Stimulated activated CD8-positive, alpha-beta memory T cell treated with anti-CD3 and anti-CD28 coated beads, Interleukin-12 subunit alpha, Interleukin-12 subunit beta, amount 100 ng/mL, for 24 hours (primary cell): Measurements from ENCODE around the gene PLEKHA1.
A peak's percentile ranks its signal among the peaks of the same experiment; 100 is the strongest.

Source experiments
- DNase-seq: peaks from one replicate; pipeline ENCODE4 v3.0.0-alpha.2; 2020; ENCODE audit errors: extremely low read depth

Gene PLEKHA1

DNA sequence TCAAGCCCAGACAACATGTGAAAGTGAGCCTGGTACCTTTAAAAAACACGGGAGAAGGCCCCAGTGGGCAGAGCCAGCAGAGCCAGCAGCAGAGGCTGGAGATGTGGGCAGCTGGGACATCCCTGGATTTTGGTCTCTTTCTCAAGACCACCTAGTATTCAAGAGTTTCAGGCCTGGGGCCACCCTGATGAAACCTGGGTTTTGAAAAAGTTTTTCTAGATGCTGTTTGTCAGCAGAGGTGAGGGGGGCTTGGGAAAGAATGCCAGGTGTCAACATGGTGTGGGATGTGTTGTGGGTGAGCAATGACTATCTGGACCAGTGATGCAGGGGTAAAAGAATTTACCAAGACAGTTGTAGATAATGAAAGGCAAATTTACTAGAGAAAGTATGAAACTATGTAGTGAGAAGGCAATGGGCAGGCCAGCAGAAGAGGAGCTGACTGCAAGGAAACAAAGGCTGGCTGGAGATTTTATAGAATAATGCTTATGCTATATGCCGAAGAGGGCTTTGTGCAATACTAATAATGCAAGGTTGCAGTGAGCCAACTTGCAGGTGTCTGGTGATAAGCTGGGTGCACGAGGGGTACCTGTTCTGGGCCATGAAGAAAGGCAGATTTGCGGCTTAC lies 28.1 kb upstream of the PLEKHA1 start:
- no peak for DNase-seq

DNA sequence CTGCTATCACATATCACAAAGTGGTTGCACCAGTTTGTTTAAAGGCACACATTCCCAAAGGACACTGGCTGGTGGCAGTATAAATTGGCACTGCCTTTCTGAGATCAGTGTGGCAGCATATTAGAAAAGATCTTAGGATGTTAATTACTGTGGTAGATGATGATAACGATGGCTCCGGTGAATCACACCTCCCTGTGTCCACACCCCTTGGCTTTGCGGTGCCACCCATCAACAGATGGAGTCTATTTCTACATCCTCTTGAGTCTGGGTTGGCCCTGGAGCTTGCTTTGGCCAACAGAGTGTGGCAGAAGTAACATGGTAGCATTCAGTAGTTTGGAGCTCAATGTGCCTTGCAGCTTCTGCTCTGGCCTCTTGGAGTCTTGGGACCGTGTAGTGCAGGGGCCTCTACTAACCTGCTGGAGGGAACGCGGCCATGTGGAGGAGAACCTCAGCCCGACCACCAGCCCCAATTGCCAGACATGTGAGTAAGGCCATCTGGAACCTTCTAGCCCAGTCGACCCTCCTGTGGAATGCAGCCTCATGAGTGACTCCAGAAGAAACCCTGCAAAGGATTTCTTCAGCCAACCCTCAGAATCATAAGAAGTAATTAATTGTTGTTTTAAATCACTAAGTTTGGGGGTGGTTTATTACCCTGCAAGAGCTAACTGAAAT lies 27.2 kb upstream of the PLEKHA1 start:
- DNase-seq: no peak

DNA sequence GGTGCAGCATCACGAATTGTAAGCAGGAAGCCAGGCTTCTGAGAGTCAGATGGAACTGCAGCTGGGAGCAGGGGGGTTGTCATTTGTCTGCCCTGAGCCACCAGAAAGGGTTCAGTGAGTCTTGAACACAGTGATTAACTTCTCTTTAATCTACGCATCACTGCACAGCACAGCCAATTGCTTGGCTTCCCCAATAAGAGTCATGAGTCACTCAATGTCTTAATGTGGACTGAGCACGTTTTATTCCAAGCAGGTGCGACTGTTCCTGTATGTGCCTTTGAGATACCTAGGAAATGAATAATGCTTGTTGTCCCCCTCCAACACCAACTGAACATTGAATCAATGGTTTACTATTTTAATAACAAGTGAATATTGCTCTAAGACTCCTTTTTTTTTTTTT lies 26.0 kb upstream of the PLEKHA1 start:
- DNase-seq: no peak

DNA sequence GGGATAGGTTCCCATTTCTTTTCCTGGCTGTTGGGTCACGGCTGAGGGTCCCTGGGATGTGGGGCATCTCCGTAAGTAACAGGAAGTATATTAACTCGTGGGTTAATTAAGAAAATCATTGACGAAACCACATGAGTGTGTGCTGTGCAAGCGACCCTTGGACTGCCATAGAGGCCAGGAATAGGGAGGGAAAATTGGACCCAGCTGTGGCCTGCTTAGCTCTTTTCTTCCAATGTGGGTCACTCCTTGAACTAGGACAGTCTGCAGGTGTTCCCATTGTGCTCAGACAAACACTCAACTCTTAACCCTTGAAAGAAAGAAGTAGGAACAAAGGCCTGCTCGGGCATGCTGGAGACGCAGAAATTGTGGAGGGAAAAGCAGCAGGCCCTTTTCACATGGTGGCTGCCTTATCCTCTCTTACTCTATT lies 25.6 kb upstream of the PLEKHA1 start:
- no peak for DNase-seq

DNA sequence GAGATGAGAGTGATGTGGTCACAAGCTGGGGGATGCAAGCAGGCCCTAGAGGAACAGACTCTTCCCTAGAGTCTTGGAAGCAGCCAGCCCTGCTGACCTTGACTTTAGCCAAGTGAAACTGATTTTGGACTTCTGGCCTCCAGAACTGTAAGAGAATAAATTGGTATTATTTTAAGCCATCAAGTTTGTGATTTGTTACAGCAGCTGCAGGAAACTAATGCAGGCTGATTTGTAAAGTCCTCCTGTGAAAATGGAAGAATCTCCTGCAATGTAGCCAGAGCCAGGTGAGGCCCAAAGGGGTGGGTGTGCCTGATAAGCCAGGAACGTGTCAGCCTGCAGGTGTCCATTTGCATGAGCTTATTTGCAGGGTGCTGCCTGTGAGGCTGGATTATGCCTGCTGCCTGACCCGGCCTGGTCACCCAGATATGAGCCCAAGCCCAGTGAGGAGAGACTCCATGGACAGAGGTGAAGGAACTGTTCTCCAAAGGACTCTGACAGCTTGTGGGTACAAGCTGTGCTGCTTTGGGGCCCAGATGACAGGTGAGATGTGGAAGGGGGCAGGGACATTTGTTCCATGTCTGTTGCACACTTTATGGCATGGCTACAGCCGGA lies 24.6 kb upstream of the PLEKHA1 start:
- DNase-seq: no peak

DNA sequence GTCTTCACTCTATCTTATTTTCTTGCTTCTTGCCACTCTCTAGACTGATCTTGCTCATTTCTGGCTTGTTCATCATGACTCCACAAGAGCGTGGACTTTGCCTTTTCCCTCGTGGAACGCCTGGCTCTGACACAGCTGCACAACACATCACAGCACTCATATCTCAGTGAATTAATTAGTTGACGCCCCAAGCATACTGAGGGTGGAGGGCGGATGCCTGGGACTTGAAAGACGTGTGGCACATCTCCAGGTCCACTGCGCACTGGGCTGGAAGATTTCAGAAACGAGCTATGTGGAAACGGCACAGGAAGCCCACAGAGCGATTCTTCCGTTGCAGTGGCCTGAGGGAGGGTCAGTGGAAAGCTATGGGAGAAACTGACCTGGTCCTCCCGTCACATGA lies 23.6 kb upstream of the PLEKHA1 start:
- DNase-seq: no peak

DNA sequence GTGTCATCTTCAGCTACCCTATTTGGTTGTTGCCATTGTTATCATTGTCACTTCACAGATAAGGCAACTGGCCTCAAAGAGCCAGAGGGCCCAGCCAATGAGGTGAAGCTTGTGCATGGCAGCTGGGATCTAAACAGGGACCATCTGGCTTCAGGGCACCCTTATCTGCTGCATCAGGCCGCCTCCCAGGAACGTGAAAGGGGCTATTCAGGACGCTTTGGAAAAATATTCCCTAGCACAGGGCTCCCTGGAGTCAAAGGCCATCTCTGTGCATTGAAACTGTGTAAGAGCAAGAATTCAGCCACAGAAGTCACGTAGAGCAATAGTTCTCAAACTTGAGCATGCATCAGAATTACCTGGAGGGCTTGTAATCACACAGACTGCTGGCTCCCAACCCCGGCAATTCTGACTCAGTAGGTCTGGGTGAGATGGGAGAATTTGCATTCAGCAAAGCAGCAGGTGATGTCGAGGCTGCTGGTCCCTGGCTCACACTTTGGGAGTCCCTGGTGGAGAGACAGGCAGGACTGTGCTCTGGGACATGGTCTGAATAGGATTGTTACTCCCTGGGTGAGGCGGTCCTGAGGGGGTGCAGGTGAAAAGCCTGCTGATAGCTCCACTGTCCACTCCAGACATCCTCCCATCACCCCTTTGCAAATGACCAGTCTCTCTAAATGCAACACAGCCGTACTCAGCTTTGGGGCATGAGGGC lies 21.5 kb upstream of the PLEKHA1 start:
- DNase-seq: no peak

DNA sequence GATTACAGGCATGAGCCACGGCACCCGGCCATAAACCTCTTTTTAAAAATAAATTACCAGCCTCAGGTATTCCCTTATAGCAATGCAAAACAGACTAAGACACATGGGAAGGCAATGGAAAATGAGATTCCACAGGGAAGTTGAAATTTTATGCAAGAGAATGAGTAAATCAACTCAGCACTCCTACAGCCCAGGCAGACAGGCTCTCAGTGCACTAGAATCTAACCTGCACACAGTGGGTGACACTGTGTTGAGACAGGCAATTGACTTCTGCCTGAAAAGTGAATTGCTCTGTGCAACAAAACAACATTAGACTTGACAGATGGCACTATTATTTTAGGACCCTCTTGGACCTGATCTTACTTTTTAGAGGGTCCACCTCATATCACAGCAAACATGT lies 20.1 kb upstream of the PLEKHA1 start:
- DNase-seq: no peak

DNA sequence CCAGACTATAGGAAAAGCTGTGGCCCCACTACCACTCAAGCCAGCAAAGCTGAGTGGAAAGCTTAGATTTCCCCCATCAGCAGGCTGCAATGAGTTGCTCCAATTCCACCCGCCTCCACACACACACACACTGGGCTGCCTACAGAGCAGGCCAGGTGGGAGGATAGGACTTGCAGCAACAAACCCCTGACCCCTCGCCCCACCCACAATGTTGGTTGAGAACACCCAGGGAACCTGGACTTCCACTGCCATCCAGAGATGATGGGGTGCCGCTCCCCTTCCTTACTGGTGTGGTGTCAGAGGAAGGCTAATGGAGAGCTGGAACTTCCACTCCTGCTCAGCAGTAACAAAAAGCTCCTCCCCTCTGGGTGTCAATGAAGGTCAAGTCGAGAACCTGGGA lies 16.8 kb upstream of the PLEKHA1 start:
- no peak for DNase-seq

DNA sequence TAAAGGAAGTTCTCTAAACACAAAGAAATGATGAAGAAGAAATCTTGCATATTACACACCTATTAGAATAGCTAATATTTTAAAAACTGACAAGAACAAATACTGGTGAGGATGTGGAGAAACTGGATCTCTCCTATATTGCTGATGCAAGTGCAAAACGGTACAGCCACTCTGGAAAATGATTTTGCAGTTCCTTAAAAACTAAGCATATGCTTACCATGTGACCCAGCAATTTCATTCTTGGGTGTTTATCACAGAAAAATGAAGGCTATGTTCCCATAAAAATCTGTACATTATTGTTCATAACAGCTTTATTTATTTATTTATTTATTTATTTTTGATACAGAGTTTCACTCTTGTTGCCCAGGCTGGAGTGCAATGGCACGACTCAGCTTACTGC lies 14.9 kb upstream of the PLEKHA1 start:
- no peak for DNase-seq

DNA sequence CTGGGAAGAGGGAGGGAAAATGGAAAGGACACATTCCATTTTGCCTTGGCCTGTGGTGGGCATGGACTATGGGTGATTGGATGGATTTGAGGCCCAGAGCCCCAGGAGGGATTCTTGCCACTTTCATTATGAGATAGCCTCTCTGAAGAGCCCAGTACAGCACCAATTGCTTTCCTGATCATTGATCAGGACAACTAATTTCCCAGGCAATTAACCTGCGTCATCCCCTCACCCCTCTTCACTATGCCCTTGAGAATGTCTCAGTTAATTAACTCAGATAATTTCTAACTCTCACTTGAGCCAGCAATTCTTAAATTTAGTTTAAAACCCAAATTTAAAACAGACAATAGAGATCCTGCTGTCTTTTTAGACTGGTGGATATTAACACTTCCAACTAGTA lies 13.5 kb upstream of the PLEKHA1 start:
- DNase-seq: no peak

DNA sequence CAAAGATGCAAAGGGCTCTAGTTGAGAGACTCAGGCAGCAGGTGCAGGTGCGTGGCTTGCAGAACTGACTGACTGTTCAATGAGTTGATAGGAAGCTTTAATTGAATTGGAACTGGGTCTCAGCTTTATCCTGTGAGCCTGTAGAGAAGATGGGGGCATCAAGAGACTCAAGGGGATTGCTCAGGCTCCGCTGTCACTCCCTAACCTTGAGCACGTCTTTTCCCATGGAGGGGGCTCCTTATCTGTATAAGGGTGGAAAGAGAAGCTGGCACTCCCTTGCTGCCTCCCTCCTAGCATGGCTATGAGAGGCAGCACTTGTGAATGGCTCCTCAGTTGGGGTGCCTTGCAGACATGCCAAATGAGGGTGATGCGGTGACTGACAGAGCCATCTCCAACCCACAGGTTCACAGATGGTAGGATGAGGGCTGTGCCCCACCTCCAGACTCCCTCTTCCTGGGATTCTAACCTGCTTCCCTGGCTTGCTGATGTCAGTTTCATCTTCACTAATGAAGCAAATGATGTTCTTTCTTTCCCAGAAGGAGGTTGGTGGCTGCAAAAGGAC lies 12.4 kb upstream of the PLEKHA1 start:
- DNase-seq: no peak

DNA sequence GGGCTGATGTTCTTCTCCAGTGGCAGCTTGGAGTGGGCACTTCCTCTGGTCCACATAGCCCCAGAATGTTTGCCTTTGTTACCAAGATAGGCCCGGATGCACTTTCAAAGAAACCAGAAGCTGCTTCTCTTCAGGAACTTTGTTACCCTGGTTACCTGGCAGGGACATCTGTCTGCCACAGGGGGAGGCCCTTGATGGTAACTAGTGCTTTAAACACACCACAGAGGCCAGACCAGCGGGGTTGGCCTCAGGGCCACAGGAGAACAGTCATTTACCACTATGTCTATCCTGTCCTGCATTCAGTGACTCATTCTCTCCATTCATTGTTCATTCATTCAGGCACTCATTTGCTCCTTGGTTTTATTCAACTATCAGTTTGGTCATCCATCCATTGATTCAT lies 11.9 kb upstream of the PLEKHA1 start:
- DNase-seq: no peak

DNA sequence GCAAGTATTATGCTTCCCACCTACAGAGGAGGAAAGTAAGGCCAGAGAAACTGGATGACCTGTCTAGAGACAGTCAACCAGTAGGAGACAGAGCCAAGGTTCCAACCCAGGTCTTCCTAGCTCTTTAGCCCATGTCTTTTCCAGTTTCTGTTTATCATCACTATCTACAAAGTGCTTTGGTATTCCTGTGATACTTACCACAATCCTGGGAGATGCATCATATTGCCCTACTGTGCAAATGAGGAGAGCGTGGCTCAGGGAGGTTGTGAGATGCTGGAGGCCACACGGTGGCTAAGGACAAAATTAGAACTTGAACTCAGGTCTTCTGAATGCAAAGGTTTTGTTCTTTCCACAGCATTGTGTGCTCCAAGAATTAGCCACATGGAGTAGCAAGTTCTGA lies 11.2 kb upstream of the PLEKHA1 start:
- DNase-seq: no peak

DNA sequence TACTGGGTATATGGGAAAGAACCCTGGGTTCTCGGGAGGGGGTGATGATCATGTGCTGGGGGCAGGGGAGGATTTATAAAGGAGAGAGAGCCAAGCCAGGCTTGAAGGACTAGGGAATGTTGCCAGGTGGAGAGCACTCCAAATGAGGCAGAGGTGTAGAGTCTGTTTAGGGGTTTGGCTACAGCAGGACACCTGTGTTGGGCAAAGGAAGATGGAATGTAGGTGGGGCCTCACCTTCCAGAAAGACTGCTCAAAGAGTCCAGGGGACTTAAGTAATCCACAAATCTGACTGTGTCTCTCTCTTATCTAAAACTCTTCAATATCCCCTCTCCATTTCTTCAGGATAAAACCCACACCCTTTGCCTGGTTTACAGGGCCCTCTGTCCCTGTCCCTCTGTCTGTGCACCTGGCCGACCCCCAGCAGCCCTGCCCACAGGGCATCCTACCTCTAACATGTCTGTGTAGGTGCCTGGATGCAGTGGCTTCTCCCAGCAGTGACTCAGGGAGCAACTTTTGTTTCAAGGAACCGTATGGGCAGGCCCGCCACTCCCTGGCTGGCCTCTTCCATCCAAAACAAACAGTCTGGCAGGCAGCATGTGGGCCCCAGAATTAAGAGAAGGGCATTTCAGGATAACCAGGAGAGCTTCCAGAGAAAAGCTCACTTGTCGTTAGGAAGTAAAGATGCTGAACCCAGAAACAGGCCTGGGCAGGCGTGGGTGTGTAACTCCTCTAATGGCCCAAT lies 10.6 kb upstream of the PLEKHA1 start:
- no peak for DNase-seq

DNA sequence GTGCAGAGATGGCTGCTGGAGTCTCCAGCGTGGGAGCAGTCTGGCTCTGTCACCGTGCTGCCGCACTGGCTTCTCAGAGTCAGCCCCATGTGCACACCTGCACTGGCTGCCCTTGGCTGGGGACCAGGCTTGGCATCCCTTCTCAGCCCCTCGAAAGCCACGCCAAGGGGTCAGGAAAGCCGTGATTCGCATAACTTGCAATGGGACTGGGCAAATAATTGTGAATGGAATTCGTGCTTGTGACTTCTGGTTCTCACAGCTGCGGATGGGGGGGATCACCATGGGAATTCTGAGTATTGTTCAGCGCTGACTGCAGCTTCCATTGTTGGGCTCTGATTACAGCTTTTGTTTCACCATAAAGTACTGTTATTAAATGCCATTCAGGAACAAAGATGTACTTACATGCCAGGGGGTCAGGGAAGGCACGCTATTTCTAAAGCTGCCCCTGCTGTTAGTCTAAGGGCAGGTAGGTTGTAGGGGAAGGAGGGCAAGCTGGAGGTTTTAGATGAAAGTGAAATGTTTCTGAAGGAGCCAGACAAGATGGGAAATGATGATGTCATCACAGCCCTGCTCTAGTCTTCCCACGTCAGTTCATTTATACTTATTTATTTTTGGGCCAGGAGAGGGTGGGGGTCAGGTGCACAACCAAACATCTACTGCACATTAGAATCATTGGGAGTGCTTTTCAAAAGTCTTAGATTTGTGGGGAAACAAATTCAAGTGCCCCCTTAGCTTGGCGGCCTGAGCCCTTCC lies 5.8 kb upstream of the PLEKHA1 start:
- no peak for DNase-seq

DNA sequence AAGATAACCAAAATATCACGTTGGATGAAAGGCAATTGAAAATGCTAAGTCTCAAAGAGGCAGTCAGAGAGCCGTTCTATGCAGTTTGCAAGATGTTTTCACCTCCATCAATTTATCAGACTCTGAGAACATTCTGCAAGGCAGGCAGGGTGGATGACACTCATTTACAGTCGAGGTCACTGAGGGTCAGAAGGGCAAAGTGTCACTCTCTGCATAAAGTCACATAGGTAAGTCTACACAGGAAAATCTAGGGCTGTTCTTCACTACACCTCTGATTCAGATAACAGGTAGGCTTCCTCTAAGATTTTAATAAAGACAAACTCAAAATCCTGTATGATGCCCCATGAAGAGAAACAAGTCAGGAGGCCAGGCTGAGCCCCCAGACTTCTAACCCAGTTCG lies 1.4 kb upstream of the PLEKHA1 start:
- no peak for DNase-seq

DNA sequence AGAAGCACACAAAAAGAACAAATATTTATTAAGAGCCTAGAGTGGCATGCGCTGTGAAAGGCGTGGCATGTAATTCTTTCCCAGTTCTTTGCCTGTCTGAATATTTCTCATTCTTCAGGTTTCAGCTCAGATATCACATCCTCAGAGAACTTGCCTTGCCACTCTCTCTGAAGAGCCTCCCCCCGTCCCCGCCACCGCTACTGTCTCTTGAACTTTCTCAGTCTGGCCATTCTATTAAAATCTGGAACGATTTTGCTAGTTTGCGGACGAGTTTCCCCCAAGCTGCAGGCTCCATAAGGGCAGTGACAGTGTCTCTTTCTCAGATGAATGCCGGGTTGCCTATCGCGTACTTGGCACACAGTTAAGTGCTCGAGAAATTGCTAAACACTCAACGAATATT lies 787 bp upstream of the PLEKHA1 start:
- no peak for DNase-seq

DNA sequence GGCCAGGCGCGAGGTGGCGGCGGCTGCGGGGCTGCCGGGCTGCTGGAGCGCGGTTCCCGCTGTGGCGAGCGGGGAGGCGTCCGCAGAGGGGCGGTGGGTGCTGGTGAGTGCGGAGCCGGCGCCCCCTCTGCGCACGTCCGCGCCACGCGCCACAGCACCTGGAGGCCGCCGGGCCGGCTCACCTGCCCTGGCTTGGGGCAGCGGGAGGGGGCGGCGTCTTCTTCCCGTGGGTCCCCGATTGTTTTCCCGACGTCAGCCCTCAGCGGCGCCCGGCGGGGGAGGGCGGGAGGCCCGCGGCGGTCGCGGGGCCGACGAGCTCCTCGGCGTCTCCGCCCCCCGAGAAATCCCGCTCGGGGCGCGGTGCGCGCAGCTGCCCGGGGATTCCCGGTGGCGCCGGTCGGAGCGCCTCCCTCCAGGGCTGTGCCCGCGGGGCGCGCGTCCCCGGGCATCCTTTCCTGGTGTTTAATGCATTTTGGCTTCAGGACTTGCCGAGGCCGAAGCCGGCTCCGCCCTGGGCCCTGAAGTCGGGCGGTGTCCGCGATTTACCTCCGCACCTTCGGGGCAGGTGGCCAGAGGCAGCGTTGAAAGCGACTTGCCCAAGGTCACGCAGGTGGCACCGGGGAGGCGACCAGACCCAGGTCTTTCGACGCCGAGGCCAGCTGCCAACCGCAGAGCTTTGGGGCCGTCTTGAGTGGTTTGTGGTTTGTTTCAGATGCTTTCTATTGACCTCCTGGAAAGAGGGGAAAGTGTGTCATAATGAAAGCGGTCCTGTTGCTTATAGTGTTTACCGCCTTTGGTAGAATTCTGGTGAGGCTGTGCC lies 561 bp downstream of the PLEKHA1 start:
- peak; percentile 48 for DNase-seq

DNA sequence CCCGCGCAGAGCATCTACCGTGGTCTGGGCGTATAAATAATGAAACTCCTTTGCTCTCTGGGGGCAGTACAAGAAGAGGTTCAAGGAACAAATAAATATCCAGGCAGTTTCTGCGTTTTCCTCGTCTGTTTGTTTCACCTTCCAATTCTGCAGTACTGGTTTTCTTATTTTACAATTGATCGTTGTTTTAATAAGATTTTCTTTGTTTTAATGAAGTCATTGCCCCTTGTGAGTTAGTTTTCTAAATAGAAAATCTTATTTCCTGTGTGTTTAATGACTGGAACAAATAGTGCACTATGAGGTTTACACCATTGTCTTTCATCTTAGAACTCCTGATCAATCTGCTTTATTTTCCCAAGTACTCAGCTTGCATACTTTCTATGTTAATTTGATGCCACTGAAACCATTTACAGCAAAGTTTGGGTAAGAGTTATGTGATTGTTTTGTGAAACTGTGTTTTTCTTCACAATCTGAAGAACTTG lies 1.2 kb downstream of the PLEKHA1 start:
- DNase-seq: no peak
